GM12874 (cell line): ENCODE results near the gene MYO6.

Source experiments
- CTCF ChIP-seq: IDR thresholded peaks from 2 replicates; pipeline ENCODE4 v1.5.1; 2011; ENCODE audit warnings: low read depth, mild to moderate bottlenecking, control low read depth, low read length, moderate library complexity; ENCODE audit not compliant: insufficient read depth

MYO6 gene

GRCh38 chr6:75745404-75745803 is 3.6 kb upstream of the MYO6 start:
- no peak for TF ChIP-seq CTCF

- TF ChIP-seq CTCF: no peak
Observed at GRCh38 chr6:75746221-75746620, 2.8 kb upstream of the MYO6 start.

- TF ChIP-seq CTCF: no peak
Observed at GRCh38 chr6:75747152-75747992, 1.7 kb upstream of the MYO6 start.

- no peak for TF ChIP-seq CTCF
Observed at GRCh38 chr6:75748003-75748742, 866 bp upstream of the MYO6 start.

- no peak for TF ChIP-seq CTCF
Observed at GRCh38 chr6:75751443-75751842, 2.4 kb downstream of the MYO6 start.

- no peak for TF ChIP-seq CTCF
Observed at GRCh38 chr6:75752365-75752764, 3.3 kb downstream of the MYO6 start.

GRCh38 chr6:75755704-75756103 is 6.7 kb downstream of the MYO6 start:
- no peak for TF ChIP-seq CTCF
